GM18907 (cell line): ENCODE measurements around the gene CGREF1.
"Not testable (repeated sequence)": the region's sequence is repeated elsewhere in the genome, so short reads cannot be mapped to it uniquely, and the experiment has no call there.

Experiments
- ATAC-seq: cut with Tn5 transposase; IDR thresholded peaks from one replicate; pipeline ENCODE4 v1.9.1; 2021; ENCODE audit warnings: mild to moderate bottlenecking, moderate library complexity; ENCODE audit not compliant: unreplicated experiment

Gene CGREF1

GRCh38 chr2:27115519-27115918 is 3.4 kb downstream of the CGREF1 start:
- ATAC-seq, result no peak

- ATAC-seq, result not testable (repeated sequence)
Observed at GRCh38 chr2:27111392-27112078, 7.4 kb downstream of the CGREF1 start.

GRCh38 chr2:27110603-27111352 is 8.2 kb downstream of the CGREF1 start:
- ATAC-seq, result not testable (repeated sequence)

GRCh38 chr2:27109083-27109482 is 9.8 kb downstream of the CGREF1 start:
- no peak for ATAC-seq

GRCh38 chr2:27108221-27108620 is 10.7 kb downstream of the CGREF1 start:
- no peak for ATAC-seq

GRCh38 chr2:27105981-27106380 is 12.9 kb downstream of the CGREF1 start:
- ATAC-seq, result no peak

GRCh38 chr2:27102329-27102728 is 16.6 kb downstream of the CGREF1 start:
- ATAC-seq, result no peak

- ATAC-seq, result no peak
Observed at GRCh38 chr2:27100036-27100435, 18.9 kb downstream of the CGREF1 start.

- ATAC-seq, result no peak
Observed at GRCh38 chr2:27099334-27099955, 19.5 kb downstream of the CGREF1 start.

- ATAC-seq, result no peak
Observed at GRCh38 chr2:27097341-27097740, 21.6 kb downstream of the CGREF1 start.

GRCh38 chr2:27096748-27097297 is 22.1 kb downstream of the CGREF1 start:
- no peak for ATAC-seq

- no peak for ATAC-seq
Observed at GRCh38 chr2:27095745-27096651, 22.9 kb downstream of the CGREF1 start.

- no peak for ATAC-seq
Observed at GRCh38 chr2:27095427-27095744, 23.5 kb downstream of the CGREF1 start.

GRCh38 chr2:27094353-27094984 is 24.5 kb downstream of the CGREF1 start:
- ATAC-seq, result no peak

- ATAC-seq, result no peak
Observed at GRCh38 chr2:27093430-27094352, 25.2 kb downstream of the CGREF1 start.

- no peak for ATAC-seq
Observed at GRCh38 chr2:27092696-27093429, 26.1 kb downstream of the CGREF1 start.

- ATAC-seq, result no peak
Observed at GRCh38 chr2:27091746-27092695, 26.9 kb downstream of the CGREF1 start.
